GM10847 (cell line): ENCODE measurements around the gene TMEM101.

Source experiments
- POLR2A ChIP-seq: IDR thresholded peaks from 2 replicates; pipeline ENCODE4 v1.6.1; 2011; ENCODE audit not compliant: insufficient read length; ENCODE audit errors: extremely low read depth

Gene TMEM101

DNA sequence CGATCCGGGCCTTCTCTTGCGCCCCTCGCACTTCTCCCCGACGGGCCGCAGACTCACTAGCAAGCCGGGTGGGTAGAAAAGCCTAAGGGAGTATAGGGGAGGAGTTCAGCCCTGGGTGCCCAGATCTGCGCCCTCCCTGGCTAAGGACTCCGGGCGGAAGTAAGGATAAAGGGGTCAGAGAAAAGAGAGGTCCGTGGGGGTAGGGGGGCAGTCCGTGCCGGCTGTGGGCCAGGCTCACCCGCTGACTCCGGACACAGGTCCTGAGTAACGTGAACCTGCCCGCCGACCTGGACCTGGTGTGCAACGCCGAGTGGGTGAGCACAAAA lies 8.5 kb downstream of the TMEM101 start:
- no peak for TF ChIP-seq POLR2A

GRCh38 chr17:44005527-44006271 lies 9.1 kb downstream of the TMEM101 start:
- no peak for TF ChIP-seq POLR2A

- TF ChIP-seq POLR2A: no peak
These were observed 9.8 kb downstream of the TMEM101 start for GRCh38 chr17:44004761-44005526.

DNA sequence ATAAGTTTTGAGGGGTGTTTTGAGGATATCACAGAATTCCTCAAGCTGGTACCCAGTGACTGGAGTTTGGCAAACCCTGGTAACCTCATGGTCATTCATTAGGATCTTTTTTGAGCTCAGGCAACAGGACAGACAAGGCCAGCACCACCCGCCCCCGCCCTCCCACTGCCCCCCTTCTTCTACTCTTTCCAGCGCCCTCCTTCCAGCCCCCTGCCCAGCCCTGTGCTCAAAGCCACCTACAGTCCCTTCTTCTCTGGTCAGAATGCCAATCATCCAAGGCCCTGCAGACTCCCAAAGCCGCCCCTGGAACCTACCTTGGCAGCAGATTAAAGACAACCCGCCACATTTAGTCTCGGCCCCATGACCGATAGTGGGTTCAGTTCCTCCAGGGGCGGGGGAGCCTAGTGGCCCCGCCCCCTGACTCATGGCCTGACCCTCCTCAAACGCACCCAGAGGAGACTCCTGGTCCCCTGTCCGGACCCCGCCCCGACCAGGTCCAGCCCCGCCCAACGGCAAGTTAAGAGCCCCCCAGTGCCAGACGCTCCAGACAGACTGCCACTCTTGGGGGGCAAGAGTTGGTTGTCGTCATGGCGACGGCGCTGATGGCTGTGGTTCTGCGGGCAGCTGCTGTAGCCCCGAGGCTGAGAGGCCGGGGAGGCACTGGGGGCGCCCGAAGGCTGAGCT lies 10.5 kb downstream of the TMEM101 start, which contains the start of gene NAGS:
NAGS (plus strand) TSS at position 546 of the 684 bp plus-strand sequence; CDS start at position 588, 42 bp downstream.
- no peak for TF ChIP-seq POLR2A

DNA sequence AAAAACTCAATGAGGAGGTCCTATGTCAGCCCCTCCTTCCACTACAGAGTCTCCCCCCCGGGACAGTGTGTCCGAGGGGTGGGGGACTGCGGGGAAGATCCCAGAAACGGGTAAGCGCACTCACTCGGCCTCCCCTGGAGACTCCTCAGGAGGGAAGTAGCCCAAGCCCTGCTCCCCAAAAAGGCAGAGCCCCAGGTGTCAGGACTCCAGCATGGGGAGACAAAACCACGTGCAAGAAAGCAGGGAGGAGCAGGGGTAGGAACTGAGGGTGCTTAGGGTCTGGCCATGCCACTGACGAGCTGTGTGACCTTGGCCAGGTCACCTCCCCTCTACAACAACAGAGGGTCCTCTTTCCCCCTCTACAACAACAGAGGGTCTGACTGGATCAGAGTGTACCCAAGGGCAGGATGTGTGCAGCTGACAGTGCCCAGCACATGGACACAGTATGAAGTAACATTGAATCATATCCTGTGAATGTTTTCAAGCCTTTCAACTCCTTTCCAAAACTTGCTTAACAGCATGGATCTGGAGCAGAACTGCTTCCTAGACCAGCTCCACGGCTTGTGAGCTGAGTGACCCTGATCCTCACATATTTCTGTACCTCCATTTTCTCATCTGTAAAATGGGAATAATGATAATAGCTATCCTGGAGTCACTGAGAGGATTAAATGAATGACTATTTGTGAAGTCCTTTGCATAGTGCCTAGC lies 12.5 kb downstream of the TMEM101 start:
- no peak for TF ChIP-seq POLR2A

GRCh38 chr17:44001461-44001920 lies 13.3 kb downstream of the TMEM101 start:
- no peak for TF ChIP-seq POLR2A

GRCh38 chr17:44000871-44001460 lies 13.8 kb downstream of the TMEM101 start:
- no peak for TF ChIP-seq POLR2A

DNA sequence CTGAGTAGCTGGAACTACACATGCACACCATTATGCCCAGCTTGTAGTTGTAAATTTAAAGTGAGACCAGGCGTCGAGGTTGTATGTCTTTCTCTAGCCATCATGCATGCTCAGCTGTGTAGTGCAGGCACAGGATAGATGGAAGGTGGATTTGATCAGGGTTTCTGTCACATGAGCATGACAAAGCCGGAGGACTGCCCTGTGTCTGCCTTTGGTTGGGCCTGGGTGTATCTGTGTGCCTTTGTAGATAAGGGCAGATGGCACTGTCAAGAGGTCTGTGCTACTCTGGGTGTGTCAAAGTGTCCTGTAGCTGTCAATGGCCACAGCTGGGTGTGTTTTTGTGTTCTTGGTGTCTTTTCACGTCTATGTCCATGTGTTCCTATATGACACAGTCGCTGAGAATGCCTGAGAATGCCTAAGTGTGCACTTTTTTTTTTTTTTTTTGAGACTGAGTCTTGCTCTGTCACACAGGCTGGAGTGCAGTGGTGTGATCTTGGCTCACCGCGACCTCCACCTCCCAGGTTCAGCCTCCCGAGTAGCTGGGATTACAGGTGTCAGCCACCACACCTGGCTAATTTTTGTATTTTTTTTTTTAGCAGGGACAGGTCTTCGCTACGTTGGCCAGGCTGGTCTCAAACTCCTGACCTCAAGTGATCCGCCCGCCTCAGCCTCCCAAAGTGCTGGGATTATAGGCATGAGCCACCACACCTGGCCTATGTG lies 14.5 kb downstream of the TMEM101 start:
- no peak for TF ChIP-seq POLR2A

DNA sequence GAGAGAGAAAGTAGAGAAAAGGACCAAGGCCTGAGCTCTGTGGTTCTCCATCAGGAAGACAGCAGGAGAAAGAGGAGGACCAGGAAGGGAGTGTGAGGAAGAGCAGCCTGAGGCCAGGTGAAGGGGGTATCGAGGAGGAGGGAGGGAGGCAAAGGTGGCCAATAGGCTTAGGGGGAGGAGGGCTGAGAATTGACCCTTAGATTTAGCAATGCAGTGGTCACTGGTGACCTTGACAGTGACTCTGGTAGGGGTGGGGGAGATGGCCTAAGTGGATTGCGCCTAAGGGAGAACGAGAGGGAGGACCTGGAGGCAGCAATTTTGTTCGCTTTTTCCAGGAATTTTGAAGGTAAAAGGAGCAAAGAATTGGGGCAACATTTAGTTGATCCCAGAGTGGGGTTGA lies 15.7 kb downstream of the TMEM101 start:
- no peak for TF ChIP-seq POLR2A

DNA sequence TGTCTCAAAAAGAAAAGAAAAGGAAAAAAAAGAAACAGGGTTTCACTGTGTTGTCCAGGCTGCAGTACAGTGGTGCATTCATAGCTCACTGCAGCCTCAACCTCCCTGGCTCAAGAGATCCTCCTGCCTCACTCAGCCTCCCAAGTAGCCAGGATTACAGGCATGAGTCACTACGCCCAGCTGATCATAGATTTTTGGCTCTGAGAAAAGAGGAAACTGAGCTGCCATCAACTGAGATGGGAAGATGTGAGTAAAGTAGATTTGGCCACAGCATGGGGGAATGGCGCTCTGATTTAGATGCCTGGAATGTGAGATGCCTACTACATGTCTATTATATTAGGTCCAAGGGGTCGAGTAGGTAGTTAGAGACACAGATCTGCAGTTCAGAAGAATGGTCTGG lies 16.2 kb downstream of the TMEM101 start:
- no peak for TF ChIP-seq POLR2A

- TF ChIP-seq POLR2A: no peak
These were observed 19.7 kb downstream of the TMEM101 start for GRCh38 chr17:43995150-43995471.

- TF ChIP-seq POLR2A: no peak
These were observed 20.3 kb downstream of the TMEM101 start for GRCh38 chr17:43994272-43995149.

DNA sequence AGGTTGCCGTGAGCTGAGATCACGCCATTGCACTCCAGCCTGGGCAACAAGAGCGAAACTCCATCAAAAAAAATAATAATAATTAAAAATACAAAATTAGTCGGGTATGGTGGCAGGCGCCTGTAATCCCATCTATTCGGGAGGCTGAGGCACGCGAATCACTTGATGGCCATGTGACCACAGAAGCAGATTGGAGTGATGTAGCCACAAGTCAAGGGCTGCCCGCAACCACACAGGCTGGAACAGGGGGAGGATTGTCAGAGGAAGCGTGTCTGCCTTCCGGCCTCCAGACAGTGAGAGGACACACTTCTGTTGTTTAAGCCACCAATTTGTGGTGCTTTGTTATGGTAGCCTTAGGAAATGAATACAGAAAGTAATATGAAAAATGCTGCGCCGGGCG lies 22.1 kb downstream of the TMEM101 start:
- no peak for TF ChIP-seq POLR2A
